ENCODE data around the gene NATD1.

Gene NATD1

DNA sequence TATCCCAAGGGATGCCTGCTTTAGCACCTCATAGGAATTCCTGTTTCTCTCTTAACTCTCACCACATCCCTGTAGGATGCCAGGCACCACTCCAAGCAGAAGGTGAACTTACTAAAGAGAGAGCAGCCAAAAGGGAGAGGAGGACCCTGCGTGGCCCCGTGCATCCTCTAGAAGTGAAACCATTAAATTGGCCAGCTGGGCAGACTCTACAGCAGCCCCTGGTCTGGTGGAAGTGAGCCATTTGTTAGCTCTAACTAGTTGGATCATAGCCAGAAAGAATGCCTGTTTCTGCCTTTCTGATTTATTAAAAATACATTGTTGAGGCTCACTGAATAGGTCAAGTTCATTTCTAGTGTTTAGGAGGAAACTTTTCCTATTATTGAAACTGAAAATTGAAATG, 61.5 kb downstream of the NATD1 start:
- TF ChIP-seq, protein P1, sequence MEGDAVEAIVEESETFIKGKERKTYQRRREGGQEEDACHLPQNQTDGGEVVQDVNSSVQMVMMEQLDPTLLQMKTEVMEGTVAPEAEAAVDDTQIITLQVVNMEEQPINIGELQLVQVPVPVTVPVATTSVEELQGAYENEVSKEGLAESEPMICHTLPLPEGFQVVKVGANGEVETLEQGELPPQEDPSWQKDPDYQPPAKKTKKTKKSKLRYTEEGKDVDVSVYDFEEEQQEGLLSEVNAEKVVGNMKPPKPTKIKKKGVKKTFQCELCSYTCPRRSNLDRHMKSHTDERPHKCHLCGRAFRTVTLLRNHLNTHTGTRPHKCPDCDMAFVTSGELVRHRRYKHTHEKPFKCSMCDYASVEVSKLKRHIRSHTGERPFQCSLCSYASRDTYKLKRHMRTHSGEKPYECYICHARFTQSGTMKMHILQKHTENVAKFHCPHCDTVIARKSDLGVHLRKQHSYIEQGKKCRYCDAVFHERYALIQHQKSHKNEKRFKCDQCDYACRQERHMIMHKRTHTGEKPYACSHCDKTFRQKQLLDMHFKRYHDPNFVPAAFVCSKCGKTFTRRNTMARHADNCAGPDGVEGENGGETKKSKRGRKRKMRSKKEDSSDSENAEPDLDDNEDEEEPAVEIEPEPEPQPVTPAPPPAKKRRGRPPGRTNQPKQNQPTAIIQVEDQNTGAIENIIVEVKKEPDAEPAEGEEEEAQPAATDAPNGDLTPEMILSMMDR (IDR thresholded peaks at IDR 0.05): no peak
- no peak for DNase-seq
- intact Hi-C loops (cut with DNase I; ENCODE audit: low total_unique reads): no loop called here
- peak overlapping the region; percentile 32 to 41 for H3K27ac ChIP-seq
- no peak overlapping the region for H3K4me3 ChIP-seq
- H3K9me3 ChIP-seq: no peaks in the 10 kb centered on the region
- peaks cover 0 to 38% (median 25%) of the 10 kb centered on the region in 4 donors for H3K4me1 ChIP-seq
- no peaks in the 10 kb centered on the region for H3K27me3 ChIP-seq
- H3K36me3 ChIP-seq: peaks cover 3 to 28% (median 20%) of the 10 kb centered on the region in 3 donors

DNA sequence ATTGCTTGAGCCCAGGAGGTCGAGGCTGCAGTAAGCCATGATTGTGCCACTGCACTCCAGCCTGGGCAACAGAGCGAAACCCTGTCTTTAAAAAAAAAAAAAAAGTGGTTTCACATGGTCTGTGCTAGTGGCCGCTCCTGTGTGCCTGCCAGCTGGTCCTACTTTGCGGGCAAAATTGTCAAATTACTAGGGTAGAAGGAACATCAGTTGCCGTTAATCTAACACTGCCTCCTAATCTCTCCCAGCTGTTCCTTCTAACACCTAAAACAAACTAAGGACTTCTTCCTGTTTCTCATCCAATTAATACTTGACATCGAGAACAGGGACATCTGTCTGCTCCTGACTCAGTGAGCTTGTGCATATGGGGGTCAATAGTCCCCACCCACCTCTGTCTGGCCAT, 63.1 kb downstream of the NATD1 start:
- DNase-seq: no peak
- no peaks in the 10 kb centered on the region for H3K27me3 ChIP-seq
- H3K27ac ChIP-seq: no peak overlapping the region
- intact Hi-C loops (cut with DNase I; ENCODE audit: low total_unique reads): no loop called here
- no peak overlapping the region for H3K4me3 ChIP-seq
- peaks cover 0 to 35% (median 23%) of the 10 kb centered on the region in 4 donors for H3K4me1 ChIP-seq
- H3K9me3 ChIP-seq: no peaks in the 10 kb centered on the region
- peaks cover 0 to 38% (median 17%) of the 10 kb centered on the region in 3 donors for H3K36me3 ChIP-seq
- TF ChIP-seq, protein P1 (IDR thresholded peaks at IDR 0.05): no peak

DNA sequence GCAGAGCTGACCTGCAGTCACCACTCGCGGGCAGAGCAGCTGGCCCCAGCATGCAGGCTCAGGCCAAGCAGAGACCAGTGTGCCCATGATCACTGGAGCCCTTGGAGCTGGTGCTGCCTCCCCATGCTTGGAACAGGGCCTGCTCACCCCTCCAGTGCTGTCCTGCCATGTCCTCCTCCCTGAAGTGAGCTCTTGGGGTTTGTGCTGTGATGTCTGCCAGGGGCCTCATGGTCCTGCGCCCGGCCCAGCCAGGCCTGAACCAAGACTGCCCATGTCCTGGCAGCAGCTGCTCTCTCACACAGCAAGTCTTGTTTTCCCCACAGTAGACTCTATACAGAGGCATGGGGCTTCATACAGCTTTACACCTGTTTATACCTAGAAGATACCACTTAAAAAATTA, 63.8 kb downstream of the NATD1 start:
- peaks cover 0 to 28% (median 17%) of the 10 kb centered on the region in 4 donors for H3K4me1 ChIP-seq
- intact Hi-C loops (cut with DNase I; ENCODE audit: low total_unique reads): no loop called here
- peaks cover 7 to 45% (median 24%) of the 10 kb centered on the region in 3 donors for H3K36me3 ChIP-seq

More for the DNA sequence above, 63.8 kb downstream of the NATD1 start:
- TF ChIP-seq, protein P1 (IDR thresholded peaks at IDR 0.05): no peak
- no peak overlapping the region for H3K4me3 ChIP-seq
- H3K27me3 ChIP-seq: no peaks in the 10 kb centered on the region
- no peaks in the 10 kb centered on the region for H3K9me3 ChIP-seq
- no peak for DNase-seq
- H3K27ac ChIP-seq: no peak overlapping the region
